CD14-positive monocyte (primary cell): Measurements from ENCODE around the gene NLK. TPM values are rescaled to one million over a fixed set of nuclear protein-coding genes. Genes with fewer than 3 reads are reported as not detected.
A peak's percentile ranks its signal among the peaks of the same experiment; 100 is the strongest.

Source experiments
- DNase-seq, 3 donors: peaks; one replicate each; pipeline ENCODE4 v3.0.0-alpha.2; 2011 to 2022
- H2AFZ ChIP-seq: 2 replicates; pipeline ENCODE4 v1.6.0; 2012; ENCODE audit warnings: mild to moderate bottlenecking, low read depth, low read length, inconsistent platforms; ENCODE audit not compliant: insufficient read depth, poor library complexity, severe bottlenecking
- H3K27ac ChIP-seq, 2 donors: 1 replicate in 1 of 2; 2 replicates in 1 of 2; pipeline ENCODE4 v1.5.1; 2012 to 2013; ENCODE audit warnings: low read length in 2 of 2, control low read depth in 1 of 2, inconsistent platforms in 1 of 2, low read depth in 1 of 2, mild to moderate bottlenecking in 1 of 2
- H3K27me3 ChIP-seq, 2 donors: one replicate each; pipeline versions ENCODE4 v1.6.0 to v1.6.1; 2011 to 2013; ENCODE audit warnings: low read length in 2 of 2; ENCODE audit not compliant: control insufficient read depth in 2 of 2, insufficient read depth in 2 of 2
- H3K36me3 ChIP-seq, 2 donors: replicated peaks in 1 of 2; 1 replicate in 1 of 2; 2 replicates in 1 of 2; pipeline versions ENCODE4 v1.5.1 to v1.6.1; 2012 to 2013; ENCODE audit warnings: low read length in 2 of 2, control low read depth in 1 of 2, inconsistent platforms in 1 of 2, mild to moderate bottlenecking in 1 of 2; ENCODE audit not compliant: insufficient read depth in 2 of 2, control insufficient read depth in 1 of 2
- H3K4me1 ChIP-seq, 2 donors: 1 replicate in 1 of 2; 2 replicates in 1 of 2; pipeline versions ENCODE4 v1.5.1 to v1.6.1; 2012 to 2013; ENCODE audit warnings: low read length in 2 of 2, control low read depth in 1 of 2, inconsistent platforms in 1 of 2, mild to moderate bottlenecking in 1 of 2, moderate library complexity in 1 of 2; ENCODE audit not compliant: insufficient read depth in 2 of 2, control insufficient read depth in 1 of 2
- H3K4me2 ChIP-seq: replicated peaks from 2 replicates; pipeline ENCODE3; 2012; ENCODE audit warnings: low read length, moderate library complexity, mild to moderate bottlenecking; ENCODE audit not compliant: poor library complexity, severe bottlenecking; ENCODE audit errors: extremely low read depth
- H3K4me3 ChIP-seq, 3 experiments: fragments of 200-600 bp in 1 of 3; sonication (generic) in 1 of 3; replicated peaks in 1 of 3; 1 replicate in 2 of 3; 2 replicates in 1 of 3; pipeline ENCODE4 v1.5.1; 2011 to 2013; ENCODE audit warnings: low read length in 3 of 3, mild to moderate bottlenecking in 3 of 3, control low read depth in 2 of 3, low read depth in 2 of 3, inconsistent platforms in 1 of 3, moderate library complexity in 1 of 3
- H3K79me2 ChIP-seq: 2 replicates; pipeline ENCODE4 v1.6.0; 2012; ENCODE audit warnings: mild to moderate bottlenecking, control low read depth, inconsistent platforms, low read length, moderate library complexity; ENCODE audit not compliant: insufficient read depth
- H3K9ac ChIP-seq: 2 replicates; pipeline ENCODE4 v1.6.0; 2017; ENCODE audit warnings: low read length, mild to moderate bottlenecking; ENCODE audit not compliant: insufficient read depth, poor library complexity, severe bottlenecking
- H3K9me3 ChIP-seq, 2 donors: replicated peaks in 1 of 2; 1 replicate in 1 of 2; 2 replicates in 1 of 2; pipeline versions ENCODE4 v1.5.1 to v1.6.1; 2012 to 2013; ENCODE audit warnings: low read length in 2 of 2, control low read depth in 1 of 2; ENCODE audit not compliant: control insufficient read depth in 1 of 2, insufficient read depth in 1 of 2
- H4K20me1 ChIP-seq: 2 replicates; pipeline ENCODE4 v1.6.0; 2012; ENCODE audit warnings: mild to moderate bottlenecking, low read length, control low read depth, moderate library complexity; ENCODE audit not compliant: insufficient read depth
- H3K27ac Mint-ChIP-seq, 7 donors: one replicate each; pipeline ENCODE4 v1.8.0; 2020; ENCODE audit warnings: mild to moderate bottlenecking in 7 of 7, mixed read lengths in 7 of 7, moderate library complexity in 6 of 7, inconsistent platforms in 2 of 7
- H3K27me3 Mint-ChIP-seq, 3 donors: one replicate each; pipeline ENCODE4 v1.8.0; 2021 to 2022; ENCODE audit warnings: low read depth in 3 of 3, mild to moderate bottlenecking in 3 of 3, mixed read lengths in 3 of 3, moderate library complexity in 3 of 3, inconsistent platforms in 1 of 3
- H3K36me3 Mint-ChIP-seq, 2 donors: one replicate each; pipeline ENCODE4 v1.8.0; 2020; ENCODE audit warnings: mixed read lengths in 2 of 2, inconsistent platforms in 1 of 2, mild to moderate bottlenecking in 1 of 2
- H3K4me1 Mint-ChIP-seq: one replicate; pipeline ENCODE4 v1.8.0; 2020; ENCODE audit warnings: mild to moderate bottlenecking, mixed read lengths
- H3K4me3 Mint-ChIP-seq, 2 donors: one replicate each; pipeline ENCODE4 v1.8.0; 2020; ENCODE audit warnings: mild to moderate bottlenecking in 2 of 2, mixed read lengths in 2 of 2, moderate library complexity in 1 of 2
- H3K9me3 Mint-ChIP-seq, 7 donors: one replicate each; pipeline ENCODE4 v1.8.0; 2020 to 2022; ENCODE audit warnings: mixed read lengths in 7 of 7, mild to moderate bottlenecking in 6 of 7, moderate library complexity in 6 of 7, inconsistent platforms in 2 of 7
- WGBS: methylation state at CpG from one replicate; pipeline ENCODE4 v1.1.5; 2013; ENCODE audit warnings: missing lambda C conversion rate; ENCODE audit not compliant: insufficient coverage; 5-methylcytosine and 5-hydroxymethylcytosine counted together
- intact Hi-C, 2 donors: fragments of 100-400 bp; cut with micrococcal nuclease; formaldehyde crosslinking; loops; one replicate each; pipeline versions ENCODE4 v1.15.0 to v1.15.1; 2023
- polyA plus RNA-seq, 3 donors: library from polyadenylated mRNA; depleted of rRNA in 1 of 3; unstranded in 2 of 3; stranded (reverse) in 1 of 3; fragments of 300-500 nt in 2 of 3; fragments of >200 nt in 1 of 3; fragmentation: Illumina TruSeq in 2 of 3; gene quantifications; 1 replicate in 2 of 3; 2 replicates in 1 of 3; pipeline ENCODE4 v1.2.3, GENCODE V29; 2012 to 2021
- TF ChIP-seq, protein P1 (sequence below): fragments of 200-600 bp; IDR thresholded peaks from one replicate; pipeline ENCODE4 v1.8.0; 2022; ENCODE audit warnings: antibody characterized with exemption, mild to moderate bottlenecking

Gene NLK
- polyA plus RNA-seq, 3 donors = 1.7 to 6.5 (median 2.0) TPM

DNA sequence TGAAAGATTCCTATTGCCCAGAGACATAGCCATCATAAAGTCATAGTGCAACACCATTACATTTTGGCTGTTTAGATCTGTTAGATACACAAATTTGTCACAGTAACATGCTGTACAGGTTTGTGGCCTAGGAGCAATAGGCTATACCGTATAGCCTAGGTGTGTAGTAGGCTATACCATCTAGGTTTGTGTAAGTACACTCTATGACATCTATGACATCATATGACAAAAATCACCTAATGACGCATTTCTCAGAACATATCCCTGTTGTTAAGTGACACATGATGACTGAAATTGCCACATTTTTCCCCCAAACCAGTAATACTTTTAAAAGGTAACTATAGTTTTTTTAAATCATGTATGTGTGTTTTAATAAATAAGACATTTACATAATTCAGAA, 43.3 kb downstream of the NLK start:
- peaks cover 9% of the 10 kb centered on the region for H3K4me1 Mint-ChIP-seq
- TF ChIP-seq, protein P1, sequence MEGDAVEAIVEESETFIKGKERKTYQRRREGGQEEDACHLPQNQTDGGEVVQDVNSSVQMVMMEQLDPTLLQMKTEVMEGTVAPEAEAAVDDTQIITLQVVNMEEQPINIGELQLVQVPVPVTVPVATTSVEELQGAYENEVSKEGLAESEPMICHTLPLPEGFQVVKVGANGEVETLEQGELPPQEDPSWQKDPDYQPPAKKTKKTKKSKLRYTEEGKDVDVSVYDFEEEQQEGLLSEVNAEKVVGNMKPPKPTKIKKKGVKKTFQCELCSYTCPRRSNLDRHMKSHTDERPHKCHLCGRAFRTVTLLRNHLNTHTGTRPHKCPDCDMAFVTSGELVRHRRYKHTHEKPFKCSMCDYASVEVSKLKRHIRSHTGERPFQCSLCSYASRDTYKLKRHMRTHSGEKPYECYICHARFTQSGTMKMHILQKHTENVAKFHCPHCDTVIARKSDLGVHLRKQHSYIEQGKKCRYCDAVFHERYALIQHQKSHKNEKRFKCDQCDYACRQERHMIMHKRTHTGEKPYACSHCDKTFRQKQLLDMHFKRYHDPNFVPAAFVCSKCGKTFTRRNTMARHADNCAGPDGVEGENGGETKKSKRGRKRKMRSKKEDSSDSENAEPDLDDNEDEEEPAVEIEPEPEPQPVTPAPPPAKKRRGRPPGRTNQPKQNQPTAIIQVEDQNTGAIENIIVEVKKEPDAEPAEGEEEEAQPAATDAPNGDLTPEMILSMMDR = no peak
- H3K4me3 Mint-ChIP-seq = no peak overlapping the region

DNA sequence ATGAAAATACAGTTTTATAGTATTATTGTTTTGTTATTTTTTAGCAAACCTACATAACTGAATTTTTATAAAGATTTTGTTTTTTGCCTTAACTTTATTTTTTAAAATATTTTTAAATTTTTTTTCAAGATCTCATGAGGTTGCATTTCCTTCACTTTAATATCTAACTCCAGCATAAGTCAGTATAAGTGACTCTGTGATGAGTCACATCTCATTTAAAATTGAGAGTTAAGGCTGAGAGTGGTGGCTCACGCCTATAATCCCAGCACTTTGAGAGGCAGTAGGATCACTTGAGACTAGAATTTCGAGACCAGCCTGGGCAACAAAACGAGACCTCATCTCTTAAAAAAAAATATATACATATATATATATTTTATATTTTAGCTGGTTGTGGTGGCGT, 44.0 kb downstream of the NLK start:
- intact Hi-C loops = no loop called here
- Histone ChIP-seq H3K27ac (no peak overlapping the region), H3K4me3 (no peak overlapping the region), H3K4me2 (no peak overlapping the region), H3K4me1 (no peaks in the 10 kb centered on the region), H3K36me3 (no peaks in the 10 kb centered on the region), H3K9me3 (no peaks in the 10 kb centered on the region), H3K27me3 (no peaks in the 10 kb centered on the region), H2AFZ (no peak overlapping the region), H3K9ac (no peak overlapping the region), H3K79me2 (peaks cover 50% of the 10 kb centered on the region), H4K20me1 (peaks cover 32% of the 10 kb centered on the region)
- Mint-ChIP-seq H3K4me3 (no peak overlapping the region), H3K36me3 (peaks cover 0 to 5% of the 10 kb centered on the region in 2 donors), H3K9me3 (no peaks in the 10 kb centered on the region), H3K27me3 (no peaks in the 10 kb centered on the region), H3K27ac (no peak overlapping the region), H3K4me1 (peaks cover 6% of the 10 kb centered on the region)
- TF ChIP-seq, protein P1 = no peak
- DNase-seq = no peak
- WGBS = 100% methylated on average over 1 of the region's 4 CpGs

More for the DNA sequence above, 43.3 kb downstream of the NLK start:
- intact Hi-C loops = no loop called here
- H3K36me3 ChIP-seq = no peaks in the 10 kb centered on the region
- H3K27ac ChIP-seq = no peak overlapping the region
- DNase-seq = no peak
- no peaks in the 10 kb centered on the region for H3K27me3 Mint-ChIP-seq
- H2AFZ ChIP-seq = no peak overlapping the region
- peaks cover 2 to 6% of the 10 kb centered on the region in 2 donors for H3K36me3 Mint-ChIP-seq
- H3K4me3 ChIP-seq = no peak overlapping the region
- peaks cover 32% of the 10 kb centered on the region for H4K20me1 ChIP-seq
- H3K4me2 ChIP-seq = no peak overlapping the region
- H3K79me2 ChIP-seq = peaks cover 54% of the 10 kb centered on the region
- no peaks in the 10 kb centered on the region for H3K4me1 ChIP-seq
- WGBS = no CpG with 5 or more reads among the region's 2 CpGs
- H3K9me3 ChIP-seq = no peaks in the 10 kb centered on the region
- peak overlapping the region in 1 of 7 donors; percentile 74 for H3K27ac Mint-ChIP-seq
- no peak overlapping the region for H3K9ac ChIP-seq
- no peaks in the 10 kb centered on the region for H3K27me3 ChIP-seq
- no peaks in the 10 kb centered on the region for H3K9me3 Mint-ChIP-seq
